ENCODE data around the gene MEPE.

The MEPE gene

GRCh38 chr4:87844452-87844851 is 11.7 kb downstream of the MEPE start:
- DNase-seq: no peak

- no peak for DNase-seq
Observed at GRCh38 chr4:87846226-87846625, 13.5 kb downstream of the MEPE start.

- no peak for DNase-seq
Observed at GRCh38 chr4:87848622-87849351, 16.0 kb downstream of the MEPE start.

- no peak for DNase-seq
Observed at GRCh38 chr4:87849612-87850011, 16.8 kb downstream of the MEPE start.

- no peak for DNase-seq
Observed at GRCh38 chr4:87851332-87851731, 18.6 kb downstream of the MEPE start.

GRCh38 chr4:87851953-87852352 is 19.2 kb downstream of the MEPE start:
- no peak for DNase-seq

GRCh38 chr4:87853108-87853507 is 20.3 kb downstream of the MEPE start:
- DNase-seq: peak; percentile 5

- no peak for DNase-seq
Observed at GRCh38 chr4:87853891-87854290, 21.1 kb downstream of the MEPE start.

GRCh38 chr4:87855559-87855958 is 22.8 kb downstream of the MEPE start:
- DNase-seq: no peak

GRCh38 chr4:87856816-87857215 is 24.0 kb downstream of the MEPE start:
- DNase-seq: no peak

- no peak for DNase-seq
Observed at GRCh38 chr4:87857789-87858188, 25.0 kb downstream of the MEPE start.

GRCh38 chr4:87862236-87862635 is 29.5 kb downstream of the MEPE start:
- DNase-seq: no peak

- no peak for DNase-seq
Observed at GRCh38 chr4:87863486-87863885, 30.7 kb downstream of the MEPE start.

- DNase-seq: no peak
Observed at GRCh38 chr4:87864321-87864720, 31.6 kb downstream of the MEPE start.

GRCh38 chr4:87865288-87865687 is 32.5 kb downstream of the MEPE start:
- no peak for DNase-seq

GRCh38 chr4:87865960-87866598 is 33.3 kb downstream of the MEPE start:
- DNase-seq: no peak

- no peak for DNase-seq
Observed at GRCh38 chr4:87868522-87868921, 35.8 kb downstream of the MEPE start.

- no peak for DNase-seq
Observed at GRCh38 chr4:87872028-87872427, 39.3 kb downstream of the MEPE start.

- DNase-seq: no peak
Observed at GRCh38 chr4:87875191-87875590, 42.4 kb downstream of the MEPE start.

GRCh38 chr4:87880106-87880505 is 47.3 kb downstream of the MEPE start:
- DNase-seq: no peak

- DNase-seq: no peak
Observed at GRCh38 chr4:87881115-87881514, 48.3 kb downstream of the MEPE start.

- no peak for DNase-seq
Observed at GRCh38 chr4:87882321-87882720, 49.6 kb downstream of the MEPE start.

- no peak for DNase-seq
Observed at GRCh38 chr4:87882861-87883260, 50.1 kb downstream of the MEPE start.

- no peak for DNase-seq
Observed at GRCh38 chr4:87884976-87885549, 52.3 kb downstream of the MEPE start.

- DNase-seq: no peak
Observed at GRCh38 chr4:87886083-87886482, 53.3 kb downstream of the MEPE start.

Measured in DMS 273 treated with DMSO at 0.1 percent for 48 hours (cell line).